Colonic mucosa (tissue), 4 donors: ENCODE measurements around the gene STRA6. TPM values are rescaled to one million over a fixed set of nuclear protein-coding genes. Genes with fewer than 3 reads are reported as not detected.
A peak's percentile ranks its signal among the peaks of the same experiment; 100 is the strongest.

Source experiments
- DNase-seq: peaks from one replicate; pipeline ENCODE4 v3.0.0-alpha.2; 2020
- H3K27ac ChIP-seq: fragments of 200-600 bp; one replicate; pipeline ENCODE4 v1.8.0; 2021
- H3K27me3 ChIP-seq: fragments of 200-600 bp; one replicate; pipeline ENCODE4 v1.8.0; 2021
- H3K36me3 ChIP-seq: fragments of 200-600 bp; one replicate; pipeline ENCODE4 v1.8.0; 2021
- H3K4me1 ChIP-seq: fragments of 200-600 bp; one replicate; pipeline ENCODE4 v1.8.0; 2021; ENCODE audit warnings: mild to moderate bottlenecking
- H3K4me3 ChIP-seq: fragments of 200-600 bp; one replicate; pipeline ENCODE4 v1.8.0; 2021
- H3K9ac ChIP-seq, 2 donors: one replicate each; pipeline ENCODE4 v1.7.0; 2013; ENCODE audit warnings: control low read depth in 2 of 2, low read depth in 2 of 2, low read length in 2 of 2
- H3K9me3 ChIP-seq: fragments of 200-600 bp; one replicate; pipeline ENCODE4 v1.8.0; 2021
- intact Hi-C: fragments of 100-400 bp; cut with DNase I; formaldehyde crosslinking; loops from one replicate; pipeline ENCODE4 v1.14.1; 2022
- total RNA-seq, 2 donors: library from RNA; stranded (reverse); fragmentation: NEBNext Ultra II Directional in 1 of 2; extraction: Animal tissue kit (Norgen Biotek cat#: 25700) in 1 of 2; gene quantifications; one replicate each; pipeline ENCODE4 v1.2.1, GENCODE V29; 2021
- TF ChIP-seq, protein P1 (sequence below): fragments of 200-600 bp; IDR thresholded peaks from one replicate; pipeline ENCODE4 v1.8.0; 2022; ENCODE audit warnings: antibody characterized with exemption, mild to moderate bottlenecking
- donor health status: healthy.
- donor health status: DM: no; HTN: no; CAD: no.
- donor health status: DM: no; HTN: no; CAD: no.

The STRA6 gene
- total RNA-seq, 2 donors from 2014 or later, result not detected

DNA sequence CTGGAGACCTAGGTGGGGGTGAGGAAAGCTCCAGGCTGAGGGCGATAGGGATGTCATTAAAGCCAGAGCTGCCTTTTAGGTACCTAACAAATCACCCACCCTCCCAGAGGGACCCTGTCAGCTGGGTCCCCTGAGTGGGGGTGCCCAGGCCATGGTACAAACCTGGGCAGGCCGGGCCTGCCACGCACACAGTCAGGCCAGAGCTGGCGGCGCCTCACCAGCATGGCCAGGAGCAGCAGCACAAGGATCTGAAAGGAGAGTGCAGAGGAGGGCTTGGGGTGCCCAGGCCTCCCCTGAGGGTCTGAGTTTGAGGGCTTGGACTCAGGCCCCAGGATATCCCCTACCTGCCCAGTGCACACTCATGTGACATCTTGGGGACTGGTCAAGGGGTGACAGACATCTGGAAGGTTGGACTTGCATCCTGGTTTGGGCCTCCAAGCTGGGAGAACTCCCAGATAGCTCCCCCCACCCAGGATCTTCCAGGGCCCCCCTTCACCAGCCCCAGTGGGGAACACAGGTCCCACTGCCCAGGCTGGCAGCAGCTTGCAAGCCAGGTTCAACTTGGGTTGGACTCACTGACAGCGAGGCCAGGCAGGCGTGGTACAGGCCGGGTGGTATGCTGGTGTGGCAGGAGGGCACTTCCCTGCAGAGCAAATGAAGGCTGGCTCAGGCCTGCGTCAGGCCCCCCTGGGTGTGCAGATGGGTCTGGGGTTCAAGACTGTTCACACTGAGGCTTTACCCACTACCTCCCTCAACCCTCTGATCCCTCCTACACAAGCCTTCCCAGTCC, 5.2 kb downstream of the STRA6 start:
- peaks cover 4% of the 10 kb centered on the region for H3K4me1 ChIP-seq
- no peaks in the 10 kb centered on the region for H3K27me3 ChIP-seq
- DNase-seq, result no peak
- TF ChIP-seq, protein P1, sequence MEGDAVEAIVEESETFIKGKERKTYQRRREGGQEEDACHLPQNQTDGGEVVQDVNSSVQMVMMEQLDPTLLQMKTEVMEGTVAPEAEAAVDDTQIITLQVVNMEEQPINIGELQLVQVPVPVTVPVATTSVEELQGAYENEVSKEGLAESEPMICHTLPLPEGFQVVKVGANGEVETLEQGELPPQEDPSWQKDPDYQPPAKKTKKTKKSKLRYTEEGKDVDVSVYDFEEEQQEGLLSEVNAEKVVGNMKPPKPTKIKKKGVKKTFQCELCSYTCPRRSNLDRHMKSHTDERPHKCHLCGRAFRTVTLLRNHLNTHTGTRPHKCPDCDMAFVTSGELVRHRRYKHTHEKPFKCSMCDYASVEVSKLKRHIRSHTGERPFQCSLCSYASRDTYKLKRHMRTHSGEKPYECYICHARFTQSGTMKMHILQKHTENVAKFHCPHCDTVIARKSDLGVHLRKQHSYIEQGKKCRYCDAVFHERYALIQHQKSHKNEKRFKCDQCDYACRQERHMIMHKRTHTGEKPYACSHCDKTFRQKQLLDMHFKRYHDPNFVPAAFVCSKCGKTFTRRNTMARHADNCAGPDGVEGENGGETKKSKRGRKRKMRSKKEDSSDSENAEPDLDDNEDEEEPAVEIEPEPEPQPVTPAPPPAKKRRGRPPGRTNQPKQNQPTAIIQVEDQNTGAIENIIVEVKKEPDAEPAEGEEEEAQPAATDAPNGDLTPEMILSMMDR, result no peak
- no peak overlapping the region for H3K27ac ChIP-seq
- H3K36me3 ChIP-seq, result no peaks in the 10 kb centered on the region
- intact Hi-C loops, result no loop called here
- no peak overlapping the region for H3K4me3 ChIP-seq
- H3K9me3 ChIP-seq, result no peaks in the 10 kb centered on the region
- H3K9ac ChIP-seq, result no peak overlapping the region

DNA sequence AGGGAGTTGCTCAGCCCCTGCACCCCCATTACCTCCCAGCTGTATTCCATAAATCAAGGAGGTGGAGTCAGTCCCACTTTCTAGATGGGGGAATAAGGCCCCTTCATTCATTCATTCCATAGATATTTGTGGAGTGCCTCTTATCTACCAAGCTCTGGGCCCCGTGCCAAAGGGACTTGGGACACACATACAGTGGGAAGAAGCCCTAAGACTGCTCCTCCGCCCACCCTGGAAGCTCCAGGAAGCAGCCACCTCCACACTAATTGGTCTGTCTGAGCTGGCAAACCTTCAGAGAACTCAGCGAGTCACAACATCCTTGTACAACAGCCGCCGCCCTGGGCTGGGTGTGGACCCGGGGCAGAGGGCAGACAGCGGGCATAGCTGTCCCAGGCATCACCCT, 6.4 kb downstream of the STRA6 start:
- peak; percentile 85 for DNase-seq
- Histone ChIP-seq H3K9ac (no peak overlapping the region), H3K27me3 (no peaks in the 10 kb centered on the region), H3K27ac (no peak overlapping the region), H3K4me3 (no peak overlapping the region), H3K4me1 (peaks cover 4% of the 10 kb centered on the region), H3K36me3 (no peaks in the 10 kb centered on the region), H3K9me3 (no peaks in the 10 kb centered on the region)
- intact Hi-C loops, result no loop called here
- TF ChIP-seq, protein P1, result no peak

DNA sequence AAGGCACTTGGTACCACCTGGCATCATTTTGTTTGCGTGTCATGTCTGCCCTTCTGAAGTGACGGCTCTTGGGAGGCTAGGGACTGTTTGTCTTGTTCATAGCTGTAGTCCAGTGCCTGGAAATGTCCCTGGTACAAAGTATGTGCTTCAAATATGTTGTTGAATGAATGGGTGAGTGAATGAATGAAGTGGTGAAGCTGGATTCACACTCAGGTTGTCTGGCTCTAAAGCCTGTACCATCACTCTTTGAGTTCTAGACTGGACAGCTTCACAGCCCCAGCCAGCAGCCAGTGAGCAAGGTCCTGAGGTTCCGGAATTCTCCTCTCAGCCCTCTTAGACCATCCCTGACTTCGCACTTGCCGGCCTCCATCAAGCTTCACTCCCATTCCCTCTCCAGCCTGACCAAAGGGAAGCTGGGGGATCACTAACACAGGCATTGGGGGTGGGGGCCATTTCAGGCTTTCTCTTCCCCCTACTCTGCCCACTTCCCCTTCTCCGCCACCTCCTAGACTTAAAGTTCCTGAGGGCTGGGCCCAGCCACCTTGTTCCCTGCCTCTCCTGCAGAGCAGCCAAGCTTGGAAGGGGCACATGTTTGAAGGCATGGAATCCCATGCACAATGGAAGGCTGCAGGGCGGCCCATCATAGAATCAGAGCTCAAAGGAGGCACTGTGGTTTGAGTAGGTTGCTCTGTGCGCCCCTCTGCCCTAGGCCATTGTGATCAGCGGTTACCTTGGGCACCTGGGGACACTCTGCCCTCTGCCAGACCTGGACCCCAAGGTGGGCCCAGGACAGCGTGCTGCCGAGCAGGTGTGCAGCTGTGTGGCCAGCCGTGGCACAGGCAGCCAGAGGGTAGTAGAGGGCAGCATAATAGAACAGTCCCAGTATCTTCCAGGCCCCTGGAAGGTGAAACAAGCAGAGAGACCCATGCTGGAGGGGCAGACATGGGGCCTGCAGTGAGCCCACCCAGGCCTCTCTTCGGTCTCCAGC, 7.7 kb downstream of the STRA6 start:
- Histone ChIP-seq H3K4me1 (peaks cover 4% of the 10 kb centered on the region), H3K36me3 (no peaks in the 10 kb centered on the region), H3K27ac (no peak overlapping the region), H3K9ac (no peak overlapping the region), H3K9me3 (no peaks in the 10 kb centered on the region), H3K27me3 (no peaks in the 10 kb centered on the region), H3K4me3 (no peak overlapping the region)
- intact Hi-C loops, result no loop called here
- DNase-seq, result no peak
- TF ChIP-seq, protein P1, result no peak

DNA sequence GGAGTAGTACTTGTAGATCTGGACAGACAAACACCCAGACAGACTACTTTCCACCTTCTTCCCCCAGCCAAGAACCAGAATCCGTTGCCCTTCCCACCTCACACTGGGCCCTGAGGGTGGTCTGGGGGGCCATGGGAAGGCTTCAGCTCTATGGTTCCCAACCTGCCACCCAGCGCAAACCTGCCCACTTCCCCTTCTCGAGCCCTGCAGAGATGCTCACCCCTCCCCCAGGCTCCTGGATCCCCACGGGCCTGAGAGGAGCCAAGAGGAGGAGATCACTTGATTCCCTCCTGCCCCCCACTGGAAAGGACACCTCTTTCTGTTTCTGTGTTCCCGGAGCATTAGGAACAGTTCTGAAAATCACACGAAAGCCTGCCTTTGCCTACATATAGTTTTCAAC, 8.7 kb downstream of the STRA6 start:
- H3K27ac ChIP-seq, result no peak overlapping the region
- no peaks in the 10 kb centered on the region for H3K27me3 ChIP-seq
- H3K4me1 ChIP-seq, result peaks cover 4% of the 10 kb centered on the region
- H3K4me3 ChIP-seq, result no peak overlapping the region
- intact Hi-C loops, result no loop called here
- H3K9ac ChIP-seq, result no peak overlapping the region
- TF ChIP-seq, protein P1, result no peak
- no peaks in the 10 kb centered on the region for H3K36me3 ChIP-seq
- H3K9me3 ChIP-seq, result no peaks in the 10 kb centered on the region
- no peak for DNase-seq

DNA sequence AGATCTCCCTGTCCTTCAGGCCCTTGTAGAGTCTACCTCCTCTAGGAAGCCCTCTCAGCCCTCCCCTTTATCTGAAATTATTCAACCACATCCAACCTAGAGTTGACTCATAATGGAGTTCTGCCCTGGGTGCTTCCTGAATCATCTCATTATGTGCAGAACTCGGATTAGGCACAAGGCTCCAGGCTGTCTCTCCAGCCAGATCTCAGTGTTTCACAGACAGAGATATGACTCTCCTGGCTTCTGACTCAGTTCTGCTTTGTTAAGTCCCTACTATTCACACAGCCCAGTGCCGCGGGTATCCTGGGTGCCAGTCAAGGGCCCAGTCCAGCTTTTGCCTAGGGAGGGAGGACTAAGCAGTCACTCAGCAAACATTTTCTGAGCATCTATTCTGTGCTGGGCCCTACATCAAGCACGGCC, 9.3 kb downstream of the STRA6 start:
- no peaks in the 10 kb centered on the region for H3K27me3 ChIP-seq
- intact Hi-C loops, result no loop called here
- H3K36me3 ChIP-seq, result no peaks in the 10 kb centered on the region
- DNase-seq, result no peak
- no peaks in the 10 kb centered on the region for H3K9me3 ChIP-seq
- H3K4me1 ChIP-seq, result peaks cover 4% of the 10 kb centered on the region
- TF ChIP-seq, protein P1, result no peak
- H3K9ac ChIP-seq, result no peak overlapping the region
- no peak overlapping the region for H3K27ac ChIP-seq
- H3K4me3 ChIP-seq, result no peak overlapping the region
